Natural killer cell (primary cell): ENCODE measurements around the gene DNM2. TPM values are rescaled to one million over a fixed set of nuclear protein-coding genes. Genes with fewer than 3 reads are reported as not detected.

Source experiments
- ATAC-seq, 3 donors: fragments of 150-1000 bp in 2 of 3; fragments of 200-7000 bp in 1 of 3; cut with Tn5 transposase; 1 replicate in 1 of 3; 2 replicates in 2 of 3; pipeline ENCODE4 v1.10.0; 2021; ENCODE audit warnings: mild to moderate bottlenecking in 2 of 3, moderate library complexity in 2 of 3
- DNase-seq, 2 donors: peaks; one replicate each; pipeline versions ENCODE4 v3.0.0 to v3.0.0-alpha.2; 2013 to 2021; ENCODE audit warnings: mixed read lengths in 1 of 2
- H3K27ac ChIP-seq: one replicate; pipeline ENCODE4 v1.5.1; 2013; ENCODE audit warnings: mild to moderate bottlenecking, low read length
- H3K27me3 ChIP-seq: one replicate; pipeline ENCODE4 v1.6.1; 2013; ENCODE audit warnings: low read length; ENCODE audit not compliant: control insufficient read depth, insufficient read depth
- H3K36me3 ChIP-seq: one replicate; pipeline ENCODE4 v1.6.1; 2013; ENCODE audit warnings: low read length; ENCODE audit not compliant: control insufficient read depth, insufficient read depth
- H3K4me1 ChIP-seq: one replicate; pipeline ENCODE4 v1.6.1; 2013; ENCODE audit warnings: low read length; ENCODE audit not compliant: control insufficient read depth, insufficient read depth
- H3K4me3 ChIP-seq: one replicate; pipeline ENCODE4 v1.5.1; 2013; ENCODE audit warnings: low read length
- H3K9me3 ChIP-seq: one replicate; pipeline ENCODE4 v1.6.1; 2013; ENCODE audit warnings: low read length; ENCODE audit not compliant: control insufficient read depth, insufficient read depth
- H3K27ac Mint-ChIP-seq, 2 donors: one replicate each; pipeline ENCODE4 v1.8.0; 2022; ENCODE audit warnings: mild to moderate bottlenecking in 2 of 2, mixed read lengths in 2 of 2, moderate library complexity in 1 of 2
- H3K27me3 Mint-ChIP-seq, 2 donors: one replicate each; pipeline ENCODE4 v1.8.0; 2022; ENCODE audit warnings: low read depth in 2 of 2, mixed read lengths in 2 of 2
- H3K36me3 Mint-ChIP-seq: one replicate; pipeline ENCODE4 v1.8.0; 2022; ENCODE audit warnings: mixed read lengths
- H3K4me1 Mint-ChIP-seq, 2 donors: one replicate each; pipeline ENCODE4 v1.8.0; 2022; ENCODE audit warnings: mixed read lengths in 2 of 2
- H3K4me3 Mint-ChIP-seq: one replicate; pipeline ENCODE4 v1.8.0; 2022; ENCODE audit warnings: mild to moderate bottlenecking, moderate library complexity, mixed read lengths
- H3K9me3 Mint-ChIP-seq, 2 donors: one replicate each; pipeline ENCODE4 v1.8.0; 2022; ENCODE audit warnings: mixed read lengths in 2 of 2
- CTCF ChIP-seq: fragments of 200-600 bp; IDR thresholded peaks from one replicate; pipeline ENCODE4 v1.8.0; 2022; ENCODE audit warnings: antibody characterized with exemption
- WGBS: methylation state at CpG from one replicate; pipeline ENCODE4 v1.1.7; 2013; ENCODE audit warnings: missing lambda C conversion rate; ENCODE audit not compliant: insufficient coverage; 5-methylcytosine and 5-hydroxymethylcytosine counted together
- intact Hi-C: fragments of 100-400 bp; cut with micrococcal nuclease; formaldehyde crosslinking; loops from one replicate; pipeline ENCODE4 v1.14.2; 2022
- total RNA-seq, 4 donors: library from RNA; stranded (reverse); fragments of 120-200 nt in 1 of 4; gene quantifications; one replicate each; pipeline versions ENCODE4 v1.2.3 to v1.2.4, GENCODE V29; 2013 to 2022

Gene DNM2
- total RNA-seq, 3 donors from 2014 or later (not counting 1 experiment from before 2014, with no cell fraction given), result 419 to 491 (median 428) TPM

DNA sequence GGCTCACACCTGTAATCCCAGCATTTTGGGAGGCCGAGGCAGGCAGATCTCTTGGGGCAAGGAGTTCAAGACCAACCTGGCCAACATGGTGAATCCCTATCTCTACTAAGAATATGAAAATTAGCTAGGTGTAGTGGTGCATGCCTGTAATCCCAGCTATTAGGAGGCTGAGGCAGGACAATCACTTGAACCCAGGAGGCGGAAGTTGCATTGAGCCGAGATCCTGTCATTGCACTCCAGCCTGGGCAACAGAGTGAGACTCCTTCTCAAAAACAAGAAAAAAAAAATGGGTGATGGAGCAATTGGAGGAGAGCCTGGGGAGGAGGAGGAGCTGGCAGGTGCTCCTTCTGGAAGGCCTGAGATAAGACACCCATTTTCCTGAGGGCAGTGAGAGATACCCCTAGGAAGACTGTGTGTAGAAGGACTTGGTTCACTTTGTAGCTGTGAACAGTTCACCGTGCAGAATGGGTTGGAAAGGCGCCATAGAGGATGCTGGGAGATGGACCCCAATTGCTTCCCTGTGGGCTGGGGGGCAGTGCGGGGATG lies 144.8 kb downstream of the DNM2 start:
- peaks cover 9% of the 10 kb centered on the region in 2 donors for H3K4me1 Mint-ChIP-seq
- Histone ChIP-seq H3K4me3 (no peak overlapping the region), H3K27me3 (no peaks in the 10 kb centered on the region), H3K36me3 (no peaks in the 10 kb centered on the region), H3K27ac (no peak overlapping the region), H3K9me3 (no peaks in the 10 kb centered on the region), H3K4me1 (peaks cover 10% of the 10 kb centered on the region)
- no peaks in the 10 kb centered on the region for H3K27me3 Mint-ChIP-seq
- no peak overlapping the region for H3K27ac Mint-ChIP-seq
- WGBS, result 96% methylated on average over 6 of the region's 6 CpGs
- H3K4me3 Mint-ChIP-seq, result no peak overlapping the region
- no peak for TF ChIP-seq CTCF
- no peak for DNase-seq
- no peaks in the 10 kb centered on the region for H3K9me3 Mint-ChIP-seq
- H3K36me3 Mint-ChIP-seq, result no peaks in the 10 kb centered on the region
- intact Hi-C loops, result no loop called here
- ATAC-seq, result no peak

DNA sequence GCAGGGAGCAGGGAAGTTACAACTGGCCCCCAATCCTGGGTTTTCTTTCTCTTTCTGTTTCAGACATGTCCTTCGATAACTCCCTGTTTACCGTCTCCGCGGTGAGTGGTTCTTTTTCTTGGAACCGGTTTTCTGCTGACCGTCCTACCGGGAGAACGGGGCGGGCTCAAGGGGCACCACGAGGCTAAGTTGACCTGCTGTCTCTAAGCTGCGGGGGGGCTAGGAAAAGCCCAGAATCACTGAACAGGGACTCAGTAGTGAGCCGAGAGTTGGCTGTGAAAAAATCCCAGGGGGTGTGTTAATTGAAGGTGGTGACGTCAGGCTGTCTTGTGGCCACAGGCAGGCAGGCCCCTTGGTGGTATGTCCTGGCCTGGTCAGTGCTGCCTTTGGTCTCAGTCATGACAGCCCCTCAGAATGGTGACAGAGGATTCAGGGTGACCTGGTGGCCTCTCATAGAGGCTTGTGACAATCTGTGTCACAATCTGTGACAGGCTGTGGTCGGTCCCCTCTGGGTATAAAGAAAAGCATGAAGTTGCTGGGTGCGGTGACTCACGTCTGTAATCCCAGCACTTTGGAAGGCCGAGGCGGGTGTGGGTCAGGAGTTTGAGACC lies 145.3 kb downstream of the DNM2 start:
- Histone ChIP-seq H3K9me3 (no peaks in the 10 kb centered on the region), H3K27ac (no peak overlapping the region), H3K27me3 (no peaks in the 10 kb centered on the region), H3K4me1 (peaks cover 16% of the 10 kb centered on the region), H3K4me3 (no peak overlapping the region), H3K36me3 (no peaks in the 10 kb centered on the region)
- no peak for TF ChIP-seq CTCF
- WGBS, result 89% methylated on average over 18 of the region's 18 CpGs
- H3K4me3 Mint-ChIP-seq, result no peak overlapping the region
- DNase-seq (no peak), ATAC-seq (no peak)
- peaks cover 9% of the 10 kb centered on the region in 2 donors for H3K4me1 Mint-ChIP-seq
- H3K36me3 Mint-ChIP-seq, result no peaks in the 10 kb centered on the region
- peak overlapping the region in 1 of 2 donors; percentile 40 for H3K27ac Mint-ChIP-seq
- no peaks in the 10 kb centered on the region for H3K27me3 Mint-ChIP-seq
- intact Hi-C loops, result no loop called here
- no peaks in the 10 kb centered on the region for H3K9me3 Mint-ChIP-seq

GRCh38 chr19:10864538-10864899 lies 146.6 kb downstream of the DNM2 start:
- Histone ChIP-seq H3K27me3 (no peaks in the 10 kb centered on the region), H3K4me1 (peaks cover 18% of the 10 kb centered on the region)
- H3K36me3 Mint-ChIP-seq, result no peaks in the 10 kb centered on the region

More at GRCh38 chr19:10864538-10864899, 146.6 kb downstream of the DNM2 start:
- ATAC-seq (peak; percentile 87 to 93 (median 87)), DNase-seq (peak; percentile 75 to 90)
- peak; percentile 90 for TF ChIP-seq CTCF
- 24% methylated on average over 6 of the region's 6 CpGs for WGBS
- Histone ChIP-seq H3K27ac (no peak overlapping the region), H3K9me3 (no peaks in the 10 kb centered on the region), H3K4me3 (no peak overlapping the region), H3K36me3 (no peaks in the 10 kb centered on the region)
- Mint-ChIP-seq H3K4me1 (peaks cover 9 to 10% of the 10 kb centered on the region in 2 donors), H3K27ac (peak overlapping the region in 1 of 2 donors; percentile 68), H3K27me3 (no peaks in the 10 kb centered on the region), H3K4me3 (peak overlapping the region; percentile 5), H3K9me3 (no peaks in the 10 kb centered on the region)
- intact Hi-C loops, result loop anchor here (1.0 to 2.0 kb wide), 2 partner anchors 68 to 147 kb away; no protein-coding TSS in a partner anchor
